Neuronal stem cell (in vitro differentiated cells): ENCODE measurements around the gene PRICKLE1.

Experiments used
- DNase-seq: peaks from one replicate; pipeline ENCODE4 v3.0.0-alpha.2; 2013; ENCODE audit warnings: low spot score
- H2AFZ ChIP-seq: one replicate; pipeline ENCODE4 v1.6.1; 2013; ENCODE audit warnings: mild to moderate bottlenecking, low read length, inconsistent platforms
- H2AK5ac ChIP-seq: 2 replicates; pipeline ENCODE4 v1.6.1; 2013; ENCODE audit warnings: low read depth, mild to moderate bottlenecking, inconsistent platforms, low read length, moderate library complexity, mixed read lengths
- H2BK120ac ChIP-seq: 2 replicates; pipeline ENCODE4 v1.6.1; 2013; ENCODE audit warnings: low read depth, mild to moderate bottlenecking, inconsistent platforms, low read length, moderate library complexity, mixed read lengths
- H2BK12ac ChIP-seq: one replicate; pipeline ENCODE4 v1.6.1; 2013; ENCODE audit warnings: low read length, inconsistent platforms
- H2BK15ac ChIP-seq: 2 replicates; pipeline ENCODE4 v1.6.1; 2013; ENCODE audit warnings: mild to moderate bottlenecking, low read length, inconsistent platforms, mixed read lengths
- H2BK5ac ChIP-seq: one replicate; pipeline ENCODE4 v1.6.1; 2013; ENCODE audit warnings: inconsistent platforms, mild to moderate bottlenecking, low read length, moderate library complexity
- H3K14ac ChIP-seq: one replicate; pipeline ENCODE4 v1.6.1; 2013; ENCODE audit warnings: low read length, inconsistent platforms
- H3K18ac ChIP-seq: 2 replicates; pipeline ENCODE4 v1.6.1; 2013; ENCODE audit warnings: low read length, inconsistent platforms
- H3K23ac ChIP-seq: 2 replicates; pipeline ENCODE4 v1.6.1; 2013; ENCODE audit warnings: low read depth, mild to moderate bottlenecking, mixed read lengths, low read length, inconsistent platforms; ENCODE audit not compliant: poor library complexity
- H3K27ac ChIP-seq: replicated peaks from 3 replicates; pipeline ENCODE4 v1.5.1; 2013; ENCODE audit warnings: low read length, inconsistent platforms
- H3K27me3 ChIP-seq, 3 experiments: 2 replicates each; pipeline ENCODE4 v1.6.1; 2013; ENCODE audit warnings: low read length in 3 of 3, mild to moderate bottlenecking in 2 of 3, inconsistent platforms in 1 of 3, low read depth in 1 of 3, mixed read lengths in 1 of 3, moderate library complexity in 1 of 3; ENCODE audit not compliant: control insufficient read depth in 3 of 3, insufficient read depth in 3 of 3
- H3K36me3 ChIP-seq, 2 donors: replicated peaks in 1 of 2; 2 replicates each; pipeline ENCODE4 v1.6.1; 2013; ENCODE audit warnings: low read length in 2 of 2; ENCODE audit not compliant: control insufficient read depth in 2 of 2, insufficient read depth in 2 of 2
- H3K4ac ChIP-seq: 2 replicates; pipeline ENCODE4 v1.6.1; 2013; ENCODE audit warnings: inconsistent platforms, mild to moderate bottlenecking, low read length, moderate library complexity
- H3K4me1 ChIP-seq, 2 donors: 1 replicate in 1 of 2; 2 replicates in 1 of 2; pipeline ENCODE4 v1.6.1; 2013; ENCODE audit warnings: low read length in 2 of 2, low read depth in 1 of 2; ENCODE audit not compliant: control insufficient read depth in 2 of 2, insufficient read depth in 1 of 2
- H3K4me2 ChIP-seq: one replicate; pipeline ENCODE4 v1.6.1; 2013; ENCODE audit warnings: mild to moderate bottlenecking, low read length, inconsistent platforms; ENCODE audit not compliant: insufficient read depth, poor library complexity, severe bottlenecking
- H3K4me3 ChIP-seq, 2 donors: 2 replicates each; pipeline ENCODE4 v1.5.1; 2013; ENCODE audit warnings: low read length in 2 of 2, mild to moderate bottlenecking in 2 of 2, inconsistent platforms in 1 of 2, moderate library complexity in 1 of 2
- H3K79me1 ChIP-seq: one replicate; pipeline ENCODE4 v1.6.1; 2013; ENCODE audit warnings: low read depth, mild to moderate bottlenecking, inconsistent platforms, low read length, moderate library complexity
- H3K9ac ChIP-seq: one replicate; pipeline ENCODE4 v1.6.1; 2013; ENCODE audit warnings: mild to moderate bottlenecking, low read depth, low read length, inconsistent platforms; ENCODE audit not compliant: poor library complexity
- H3K9me3 ChIP-seq, 2 donors: replicated peaks in 1 of 2; 2 replicates each; pipeline versions ENCODE3 to v1.6.1; 2013; ENCODE audit warnings: low read length in 2 of 2, mild to moderate bottlenecking in 2 of 2, inconsistent platforms in 1 of 2, low read depth in 1 of 2, mixed read lengths in 1 of 2, moderate library complexity in 1 of 2; ENCODE audit not compliant: control insufficient read depth in 2 of 2, insufficient read depth in 1 of 2
- H4K8ac ChIP-seq: one replicate; pipeline ENCODE4 v1.6.1; 2013; ENCODE audit warnings: low read depth, mild to moderate bottlenecking, inconsistent platforms, low read length, moderate library complexity
- H4K91ac ChIP-seq: one replicate; pipeline ENCODE4 v1.6.1; 2013; ENCODE audit warnings: low read length, low read depth, mild to moderate bottlenecking, inconsistent platforms; ENCODE audit not compliant: poor library complexity
- WGBS, 2 donors: extraction: QIAGEN DNeasy Blood & Tissue Kit; methylation state at CpG; one replicate each; pipeline ENCODE4 v1.1.7; 2013; ENCODE audit warnings: missing lambda C conversion rate in 2 of 2, mixed read lengths in 1 of 2; ENCODE audit not compliant: insufficient read length in 2 of 2, insufficient replicate concordance in 1 of 2; ENCODE audit errors: extremely low coverage in 2 of 2; 5-methylcytosine and 5-hydroxymethylcytosine counted together

PRICKLE1 gene

DNA sequence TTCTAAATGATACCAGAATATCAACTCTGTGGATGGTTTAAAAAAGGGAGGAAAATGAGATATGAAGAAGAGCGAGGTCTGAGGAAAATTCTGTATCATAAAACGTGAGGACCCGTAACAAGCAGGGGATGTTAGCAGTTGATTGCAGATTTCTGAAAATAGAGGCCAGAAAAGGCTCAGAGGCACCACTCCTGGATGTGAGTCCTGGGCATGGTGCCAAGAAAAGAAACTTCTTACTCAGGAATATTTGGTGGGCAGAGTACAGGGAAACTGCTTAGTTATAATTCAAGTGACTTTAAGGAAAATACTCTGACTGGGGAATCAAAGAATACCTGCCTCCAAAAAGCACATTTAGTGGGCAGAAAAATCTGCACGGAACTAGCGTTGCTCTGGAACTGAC is 85.5 kb downstream of the PRICKLE1 start:
- no CpG with 5 or more reads among the region's 5 CpGs for WGBS, 2 donors
- H4K8ac ChIP-seq = no peak overlapping the region
- H2BK15ac ChIP-seq = no peak overlapping the region
- H3K36me3 ChIP-seq = no peaks in the 10 kb centered on the region
- H2BK5ac ChIP-seq = no peak overlapping the region
- H2AFZ ChIP-seq = no peak overlapping the region
- no peak for DNase-seq
- H2BK12ac ChIP-seq = no peak overlapping the region
- H3K18ac ChIP-seq = no peak overlapping the region
- H4K91ac ChIP-seq = no peak overlapping the region
- no peak overlapping the region for H3K9ac ChIP-seq
- no peak overlapping the region for H3K4me3 ChIP-seq
- no peaks in the 10 kb centered on the region for H3K9me3 ChIP-seq
- H2BK120ac ChIP-seq = no peak overlapping the region
- no peak overlapping the region for H3K14ac ChIP-seq
- H2AK5ac ChIP-seq = no peak overlapping the region
- no peak overlapping the region for H3K23ac ChIP-seq
- no peak overlapping the region for H3K4ac ChIP-seq
- no peak overlapping the region for H3K27ac ChIP-seq
- peaks cover 0 to 3% of the 10 kb centered on the region in 2 donors for H3K4me1 ChIP-seq
- no peaks in the 10 kb centered on the region for H3K27me3 ChIP-seq
- no peak overlapping the region for H3K4me2 ChIP-seq
- H3K79me1 ChIP-seq = no peaks in the 10 kb centered on the region

DNA sequence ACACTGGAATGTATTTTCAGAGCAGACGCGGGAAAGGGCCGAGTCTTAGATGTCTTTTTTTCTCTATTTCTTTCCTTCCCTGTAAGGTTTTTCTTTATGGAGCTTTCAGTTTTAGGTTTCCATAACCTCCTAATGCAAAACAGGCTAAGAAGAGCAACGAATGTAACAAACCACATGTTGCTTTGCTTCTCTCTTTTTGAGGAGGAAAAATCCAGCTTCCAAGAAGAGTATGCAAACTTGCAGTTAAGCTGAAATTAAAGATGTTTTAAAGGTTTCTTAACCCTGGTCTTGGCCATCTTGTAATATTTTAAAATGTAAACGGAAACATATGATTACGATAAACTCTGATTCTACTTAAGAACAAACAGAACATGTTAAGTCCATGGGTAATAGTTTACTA is 86.9 kb downstream of the PRICKLE1 start:
- Histone ChIP-seq H3K4me1 (peaks cover 0 to 3% of the 10 kb centered on the region in 2 donors), H3K18ac (no peak overlapping the region), H4K8ac (no peak overlapping the region), H2AK5ac (no peak overlapping the region), H2BK5ac (no peak overlapping the region), H2BK15ac (no peak overlapping the region), H3K14ac (no peak overlapping the region), H3K9me3 (no peaks in the 10 kb centered on the region), H4K91ac (no peak overlapping the region), H2AFZ (no peak overlapping the region), H3K36me3 (no peaks in the 10 kb centered on the region), H3K4me3 (no peak overlapping the region), H3K4me2 (no peak overlapping the region), H3K23ac (no peak overlapping the region), H3K27ac (no peak overlapping the region), H2BK12ac (no peak overlapping the region), H3K79me1 (no peaks in the 10 kb centered on the region), H3K9ac (no peak overlapping the region), H3K27me3 (no peaks in the 10 kb centered on the region), H2BK120ac (no peak overlapping the region), H3K4ac (no peak overlapping the region)
- WGBS, 2 donors = no CpG with 5 or more reads among the region's 6 CpGs
- DNase-seq = no peak

DNA sequence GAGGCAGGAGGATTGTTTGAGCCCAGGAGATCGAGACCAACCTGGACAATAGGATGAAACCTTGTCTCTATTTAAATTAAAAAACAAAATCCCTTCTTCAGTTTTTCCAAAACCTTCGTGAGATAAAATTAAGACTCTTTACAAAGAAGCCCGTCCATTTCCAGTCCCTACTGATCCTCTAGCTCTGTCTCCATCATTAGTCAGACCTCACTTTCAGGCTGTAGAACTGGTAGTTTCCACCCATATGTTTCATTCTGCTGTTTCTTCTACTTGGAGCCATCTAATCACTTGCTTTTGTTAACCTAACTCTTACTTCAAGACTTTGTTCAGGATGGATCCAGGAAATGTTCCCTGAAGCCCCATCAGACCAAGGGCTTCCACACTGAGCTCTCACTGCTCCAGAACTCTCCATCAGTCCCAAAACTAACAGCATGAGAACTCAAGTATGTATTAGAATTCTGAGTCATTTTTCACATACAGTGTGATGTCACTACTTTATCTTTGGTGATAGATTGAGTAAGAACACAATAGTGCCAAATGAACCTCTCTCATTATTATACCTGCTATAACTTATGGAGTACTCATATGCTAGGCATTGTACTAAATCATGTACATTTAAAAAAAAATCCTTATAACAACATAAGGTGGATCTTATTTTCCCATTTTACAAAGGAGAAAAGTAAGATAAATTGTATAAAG is 90.8 kb downstream of the PRICKLE1 start:
- H3K14ac ChIP-seq = no peak overlapping the region
- H3K4me3 ChIP-seq = no peak overlapping the region
- no CpG with 5 or more reads among the region's 3 CpGs for WGBS, 2 donors
- H2BK15ac ChIP-seq = no peak overlapping the region
- no peak overlapping the region for H3K9ac ChIP-seq
- H3K79me1 ChIP-seq = no peaks in the 10 kb centered on the region
- H2AK5ac ChIP-seq = no peak overlapping the region
- no peak overlapping the region for H3K4ac ChIP-seq
- no peak overlapping the region for H3K18ac ChIP-seq
- no peak for DNase-seq
- H3K4me1 ChIP-seq = no peaks in the 10 kb centered on the region
- no peaks in the 10 kb centered on the region for H3K36me3 ChIP-seq
- H3K9me3 ChIP-seq = no peaks in the 10 kb centered on the region
- H3K23ac ChIP-seq = no peak overlapping the region
- no peak overlapping the region for H3K27ac ChIP-seq
- no peak overlapping the region for H2BK120ac ChIP-seq
- H2AFZ ChIP-seq = no peak overlapping the region
- H4K91ac ChIP-seq = no peak overlapping the region
- H2BK12ac ChIP-seq = no peak overlapping the region
- H4K8ac ChIP-seq = no peak overlapping the region
- H3K27me3 ChIP-seq = no peaks in the 10 kb centered on the region
- H3K4me2 ChIP-seq = no peak overlapping the region
- no peak overlapping the region for H2BK5ac ChIP-seq

DNA sequence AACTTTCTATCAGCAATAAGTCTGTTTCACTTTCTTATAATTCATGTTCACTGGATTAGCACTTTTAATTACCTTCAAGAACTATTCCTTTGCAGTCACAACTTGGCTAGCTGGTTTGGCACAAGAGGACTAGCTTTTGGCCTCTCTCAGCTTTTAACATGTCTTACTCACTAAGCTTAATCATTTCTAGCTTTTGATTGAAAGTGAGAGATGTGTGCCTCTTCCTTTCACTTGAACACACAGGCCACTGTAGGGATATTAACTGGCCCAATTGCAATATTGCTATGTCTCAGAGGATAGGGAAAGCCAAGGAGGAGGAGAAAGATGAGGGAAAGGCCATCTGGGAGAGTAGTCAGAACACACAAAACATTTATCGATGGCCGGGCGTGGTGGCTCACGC is 92.7 kb downstream of the PRICKLE1 start:
- no peaks in the 10 kb centered on the region for H3K4me1 ChIP-seq
- H2AFZ ChIP-seq = no peak overlapping the region
- no peaks in the 10 kb centered on the region for H3K79me1 ChIP-seq
- H3K4me2 ChIP-seq = no peak overlapping the region
- H3K36me3 ChIP-seq = no peaks in the 10 kb centered on the region
- H2BK120ac ChIP-seq = no peak overlapping the region
- H3K4ac ChIP-seq = no peak overlapping the region
- no peak overlapping the region for H3K27ac ChIP-seq
- no peaks in the 10 kb centered on the region for H3K9me3 ChIP-seq
- H3K9ac ChIP-seq = no peak overlapping the region
- no peak overlapping the region for H2AK5ac ChIP-seq
- WGBS, 2 donors = no CpG with 5 or more reads among the region's 4 CpGs
- no peak overlapping the region for H4K8ac ChIP-seq
- no peak overlapping the region for H4K91ac ChIP-seq
- no peak overlapping the region for H3K4me3 ChIP-seq
- no peak overlapping the region for H2BK5ac ChIP-seq
- H3K27me3 ChIP-seq = no peaks in the 10 kb centered on the region
- DNase-seq = no peak
- H3K14ac ChIP-seq = no peak overlapping the region
- no peak overlapping the region for H2BK12ac ChIP-seq
- no peak overlapping the region for H3K23ac ChIP-seq
- H3K18ac ChIP-seq = no peak overlapping the region
- no peak overlapping the region for H2BK15ac ChIP-seq
